Measurements from ENCODE around the gene ORAI2.

GRCh38 chr7:102410123-102410522 is 23.3 kb upstream of the ORAI2 start:
- TF ChIP-seq EZH2 (IDR thresholded peaks at IDR 0.05; ENCODE audit: borderline replicate concordance, low read length) (no peak), CTCF (IDR thresholded peaks at IDR 0.05; ENCODE audit: low read length) (no peak)

Measured in OCI-LY1 (cell line).